WTC11 (cell line): ENCODE results near the gene TGIF1. TPM values are rescaled to one million over a fixed set of nuclear protein-coding genes. Genes with fewer than 3 reads are reported as not detected.

ENCODE experiments used
- ATAC-seq: fragments of 200-7000 bp; cut with Tn5 transposase; 2 replicates; pipeline ENCODE4 v1.10.0; 2021; ENCODE audit warnings: mild to moderate bottlenecking, moderate library complexity
- CTCF ChIA-PET: fragments of 300-600 bp; sonication (Branson Sonifier 250); formaldehyde crosslinking; loops from one replicate; lab custom pipeline; 2021; ENCODE audit warnings: antibody characterized with exemption; lab: Charles Lee
- POLR2A ChIA-PET: fragments of 350-600 bp; sonication (Branson Sonifier 250); formaldehyde crosslinking; loops from one replicate; lab custom pipeline; 2021; ENCODE audit warnings: antibody characterized with exemption; lab: Charles Lee
- DNase-seq: peaks from one replicate; pipeline ENCODE4 v3.0.0; 2021; ENCODE audit warnings: low spot score
- H3K27ac Mint-ChIP-seq: 2 replicates; pipeline ENCODE4 v1.8.0; 2021; ENCODE audit warnings: mixed read lengths
- H3K27me3 Mint-ChIP-seq: 2 replicates; pipeline ENCODE4 v1.8.0; 2021; ENCODE audit warnings: low read depth, mild to moderate bottlenecking, moderate library complexity, mixed read lengths
- H3K36me3 Mint-ChIP-seq: 2 replicates; pipeline ENCODE4 v1.8.0; 2021; ENCODE audit warnings: mixed read lengths
- H3K4me1 Mint-ChIP-seq: 2 replicates; pipeline ENCODE4 v1.8.0; 2022; ENCODE audit warnings: mixed read lengths
- H3K4me3 Mint-ChIP-seq: 2 replicates; pipeline ENCODE4 v1.8.0; 2021; ENCODE audit warnings: mild to moderate bottlenecking, moderate library complexity, mixed read lengths
- H3K9me3 Mint-ChIP-seq: 2 replicates; pipeline ENCODE4 v1.8.0; 2021; ENCODE audit warnings: mixed read lengths
- CDX4 ChIP-seq: fragments of 250-450 bp; sonication (Bioruptor Pico); IDR thresholded peaks from 2 replicates; pipeline ENCODE4 v1.9.0; 2021; ENCODE audit warnings: moderate library complexity, mild to moderate bottlenecking, inconsistent platforms, borderline replicate concordance
- E2F1 ChIP-seq: sonication (generic); formaldehyde crosslinking; IDR thresholded peaks from 2 replicates; pipeline ENCODE4 v1.8.0; 2022; ENCODE audit warnings: mild to moderate bottlenecking, missing genetic modification reagents
- ELF4 ChIP-seq: sonication (generic); formaldehyde crosslinking; IDR thresholded peaks from 2 replicates; pipeline ENCODE4 v1.8.1; 2022; ENCODE audit warnings: low read depth, mild to moderate bottlenecking, moderate library complexity, missing genetic modification reagents
- FOXK1 ChIP-seq: sonication (generic); formaldehyde crosslinking; IDR thresholded peaks from 2 replicates; pipeline ENCODE4 v1.8.0; 2022; ENCODE audit warnings: mild to moderate bottlenecking, moderate library complexity, missing genetic modification reagents
- GABPB1 ChIP-seq: sonication (generic); formaldehyde crosslinking; IDR thresholded peaks from 2 replicates; pipeline ENCODE4 v1.8.1; 2023; ENCODE audit warnings: mild to moderate bottlenecking, missing genetic modification reagents
- HMGA2 ChIP-seq: fragments of 250-450 bp; sonication (Bioruptor Pico); IDR thresholded peaks from 2 replicates; pipeline ENCODE4 v1.4.0; 2021; ENCODE audit warnings: mild to moderate bottlenecking, moderate library complexity
- MAX ChIP-seq: sonication (generic); formaldehyde crosslinking; IDR thresholded peaks from 2 replicates; pipeline ENCODE4 v1.8.0; 2022; ENCODE audit warnings: mild to moderate bottlenecking, missing genetic modification reagents
- MYBL2 ChIP-seq: sonication (generic); formaldehyde crosslinking; IDR thresholded peaks from 2 replicates; pipeline ENCODE4 v1.8.1; 2023; ENCODE audit warnings: mild to moderate bottlenecking, moderate library complexity, missing genetic modification reagents
- NR1H2 ChIP-seq: sonication (generic); formaldehyde crosslinking; IDR thresholded peaks from 2 replicates; pipeline ENCODE4 v1.9.0; 2021; ENCODE audit warnings: mild to moderate bottlenecking, moderate library complexity, missing genetic modification reagents
- SOX15 ChIP-seq: fragments of 250-450 bp; sonication (Bioruptor Pico); IDR thresholded peaks from 2 replicates; pipeline ENCODE4 v1.9.0; 2021; ENCODE audit warnings: mild to moderate bottlenecking
- TEAD4 ChIP-seq: sonication (generic); formaldehyde crosslinking; IDR thresholded peaks from 2 replicates; pipeline ENCODE4 v1.8.0; 2022; ENCODE audit warnings: mild to moderate bottlenecking, missing genetic modification reagents
- ZMAT4 ChIP-seq: fragments of 250-450 bp; sonication (Bioruptor Pico); IDR thresholded peaks from 2 replicates; pipeline ENCODE4 v1.9.0; 2021; ENCODE audit warnings: mild to moderate bottlenecking
- ZNF281 ChIP-seq: sonication (generic); formaldehyde crosslinking; IDR thresholded peaks from 2 replicates; pipeline ENCODE4 v1.8.0; 2023; ENCODE audit warnings: mild to moderate bottlenecking, missing genetic modification reagents
- total RNA-seq: library from RNA; stranded (reverse); gene quantifications from 3 replicates; pipeline ENCODE4 v1.2.3, GENCODE V29; 2021
- TF ChIP-seq, protein P1 (sequence below): sonication (generic); formaldehyde crosslinking; IDR thresholded peaks from 2 replicates; pipeline ENCODE4 v1.8.1; 2023; ENCODE audit warnings: mild to moderate bottlenecking, missing genetic modification reagents, moderate library complexity
- TF ChIP-seq, protein P2 (sequence below): sonication (generic); formaldehyde crosslinking; IDR thresholded peaks from 2 replicates; pipeline ENCODE4 v1.8.1; 2023; ENCODE audit warnings: mild to moderate bottlenecking, moderate library complexity, missing genetic modification reagents
- TF ChIP-seq, protein P3 (sequence below): sonication (generic); formaldehyde crosslinking; IDR thresholded peaks from 2 replicates; pipeline ENCODE4 v1.8.1; 2023; ENCODE audit warnings: mild to moderate bottlenecking, missing genetic modification reagents
- TF ChIP-seq, protein P4 (sequence below): fragments of 250-450 bp; sonication (Bioruptor Pico); conservative IDR thresholded peaks from 2 replicates; pipeline ENCODE4 v1.9.0; 2021; ENCODE audit warnings: mild to moderate bottlenecking

The TGIF1 gene
- total RNA-seq, 1 experiment from 2014 or later = 206 TPM

DNA sequence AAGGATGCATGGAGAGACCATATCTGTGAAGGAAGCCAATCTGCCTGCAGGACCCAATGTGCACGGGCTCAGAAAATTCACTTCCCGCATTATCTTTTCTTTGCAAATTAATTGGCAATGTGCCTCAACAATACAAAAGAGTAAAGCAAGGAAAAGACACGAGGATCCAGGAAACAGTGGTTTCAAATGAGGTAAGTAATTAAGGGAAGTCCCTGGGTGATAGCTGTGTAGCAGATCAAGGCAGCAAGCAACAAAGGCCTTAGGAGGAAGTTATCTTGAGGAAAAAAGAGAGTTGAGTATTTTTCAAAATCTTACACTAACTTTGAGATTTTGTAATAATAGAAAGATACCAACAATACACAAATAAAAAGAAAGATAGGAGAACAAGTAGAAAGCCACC lies 44.3 kb upstream of the TGIF1 start:
- CTCF ChIA-PET = no interaction called here
- no peak overlapping the region for H3K4me3 Mint-ChIP-seq
- POLR2A ChIA-PET = no interaction called here
- no peak overlapping the region for H3K27ac Mint-ChIP-seq
- no peak for TF ChIP-seq HMGA2 (CRISPR knock-in tag)
- TF ChIP-seq CDX4 (CRISPR knock-in tag) = no peak
- TF ChIP-seq, protein P1, sequence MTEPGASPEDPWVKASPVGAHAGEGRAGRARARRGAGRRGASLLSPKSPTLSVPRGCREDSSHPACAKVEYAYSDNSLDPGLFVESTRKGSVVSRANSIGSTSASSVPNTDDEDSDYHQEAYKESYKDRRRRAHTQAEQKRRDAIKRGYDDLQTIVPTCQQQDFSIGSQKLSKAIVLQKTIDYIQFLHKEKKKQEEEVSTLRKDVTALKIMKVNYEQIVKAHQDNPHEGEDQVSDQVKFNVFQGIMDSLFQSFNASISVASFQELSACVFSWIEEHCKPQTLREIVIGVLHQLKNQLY (CRISPR knock-in tag) = no peak
- TF ChIP-seq ELF4 (CRISPR knock-in tag) = no peak
- no peak for TF ChIP-seq ZNF281 (CRISPR knock-in tag)
- TF ChIP-seq, protein P2, sequence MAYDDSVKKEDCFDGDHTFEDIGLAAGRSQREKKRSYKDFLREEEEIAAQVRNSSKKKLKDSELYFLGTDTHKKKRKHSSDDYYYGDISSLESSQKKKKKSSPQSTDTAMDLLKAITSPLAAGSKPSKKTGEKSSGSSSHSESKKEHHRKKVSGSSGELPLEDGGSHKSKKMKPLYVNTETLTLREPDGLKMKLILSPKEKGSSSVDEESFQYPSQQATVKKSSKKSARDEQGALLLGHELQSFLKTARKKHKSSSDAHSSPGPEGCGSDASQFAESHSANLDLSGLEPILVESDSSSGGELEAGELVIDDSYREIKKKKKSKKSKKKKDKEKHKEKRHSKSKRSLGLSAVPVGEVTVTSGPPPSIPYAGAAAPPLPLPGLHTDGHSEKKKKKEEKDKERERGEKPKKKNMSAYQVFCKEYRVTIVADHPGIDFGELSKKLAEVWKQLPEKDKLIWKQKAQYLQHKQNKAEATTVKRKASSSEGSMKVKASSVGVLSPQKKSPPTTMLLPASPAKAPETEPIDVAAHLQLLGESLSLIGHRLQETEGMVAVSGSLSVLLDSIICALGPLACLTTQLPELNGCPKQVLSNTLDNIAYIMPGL (CRISPR knock-in tag) = no peak
- TF ChIP-seq ZMAT4 (CRISPR knock-in tag) = no peak
- no peak for TF ChIP-seq GABPB1
- TF ChIP-seq NR1H2 (CRISPR knock-in tag) = no peak
- TF ChIP-seq MAX = no peak
- no peak for TF ChIP-seq MYBL2 (CRISPR knock-in tag)
- TF ChIP-seq, protein P3, sequence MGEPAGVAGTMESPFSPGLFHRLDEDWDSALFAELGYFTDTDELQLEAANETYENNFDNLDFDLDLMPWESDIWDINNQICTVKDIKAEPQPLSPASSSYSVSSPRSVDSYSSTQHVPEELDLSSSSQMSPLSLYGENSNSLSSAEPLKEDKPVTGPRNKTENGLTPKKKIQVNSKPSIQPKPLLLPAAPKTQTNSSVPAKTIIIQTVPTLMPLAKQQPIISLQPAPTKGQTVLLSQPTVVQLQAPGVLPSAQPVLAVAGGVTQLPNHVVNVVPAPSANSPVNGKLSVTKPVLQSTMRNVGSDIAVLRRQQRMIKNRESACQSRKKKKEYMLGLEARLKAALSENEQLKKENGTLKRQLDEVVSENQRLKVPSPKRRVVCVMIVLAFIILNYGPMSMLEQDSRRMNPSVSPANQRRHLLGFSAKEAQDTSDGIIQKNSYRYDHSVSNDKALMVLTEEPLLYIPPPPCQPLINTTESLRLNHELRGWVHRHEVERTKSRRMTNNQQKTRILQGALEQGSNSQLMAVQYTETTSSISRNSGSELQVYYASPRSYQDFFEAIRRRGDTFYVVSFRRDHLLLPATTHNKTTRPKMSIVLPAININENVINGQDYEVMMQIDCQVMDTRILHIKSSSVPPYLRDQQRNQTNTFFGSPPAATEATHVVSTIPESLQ = no peak
- no peak for TF ChIP-seq SOX15
- TF ChIP-seq TEAD4 (CRISPR knock-in tag) = no peak
- no peak for TF ChIP-seq FOXK1 (CRISPR knock-in tag)
- no peak for TF ChIP-seq E2F1 (CRISPR knock-in tag)
- TF ChIP-seq, protein P4, sequence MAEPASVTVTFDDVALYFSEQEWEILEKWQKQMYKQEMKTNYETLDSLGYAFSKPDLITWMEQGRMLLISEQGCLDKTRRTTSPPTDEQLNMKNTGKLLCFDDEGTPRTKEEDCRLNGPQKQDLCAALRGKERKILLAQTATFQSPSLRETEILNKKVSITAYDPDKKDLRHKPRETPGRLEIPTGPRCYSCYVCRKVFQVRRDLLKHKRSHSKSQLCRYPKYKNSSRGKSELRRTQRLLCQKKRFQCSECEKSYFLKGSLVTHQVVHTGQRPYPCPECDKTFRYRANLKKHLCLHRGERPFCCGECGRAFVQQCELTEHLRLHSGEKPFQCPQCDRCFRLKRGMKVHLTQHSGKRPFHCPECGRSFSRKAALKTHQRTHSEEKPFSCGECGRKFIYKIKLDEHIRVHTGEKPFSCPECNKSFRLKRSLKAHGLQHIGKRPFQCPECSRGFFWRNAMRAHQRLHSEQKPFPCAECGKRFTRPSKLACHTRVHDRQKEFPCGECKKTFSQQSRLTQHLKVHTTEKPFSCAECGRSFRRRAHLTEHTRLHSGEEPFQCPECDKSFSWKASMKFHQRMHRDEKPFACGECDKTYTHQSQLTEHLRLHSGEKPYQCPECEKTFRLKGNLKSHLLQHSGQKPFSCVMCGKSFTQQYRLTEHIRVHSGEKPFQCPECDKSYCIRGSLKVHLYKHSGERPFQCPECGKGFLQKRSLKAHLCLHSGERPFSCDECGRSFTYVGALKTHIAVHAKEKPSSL (CRISPR knock-in tag) = no peak
- ATAC-seq (no peak), DNase-seq (no peak)
- no peaks in the 10 kb centered on the region for H3K27me3 Mint-ChIP-seq
- H3K4me1 Mint-ChIP-seq = peaks cover 10% of the 10 kb centered on the region
- H3K9me3 Mint-ChIP-seq = peaks cover 26% of the 10 kb centered on the region
- peaks cover 15% of the 10 kb centered on the region for H3K36me3 Mint-ChIP-seq
